Measurements from ENCODE around the gene TNFRSF14. TPM values are rescaled to one million over a fixed set of nuclear protein-coding genes. Genes with fewer than 3 reads are reported as not detected.

Gene TNFRSF14
- total and polyA plus RNA-seq, 2 of the 13 experiments (the other 11 are each of a cell fraction or from before 2014, with no cell fraction given), result 11.9 to 49.9 TPM

DNA sequence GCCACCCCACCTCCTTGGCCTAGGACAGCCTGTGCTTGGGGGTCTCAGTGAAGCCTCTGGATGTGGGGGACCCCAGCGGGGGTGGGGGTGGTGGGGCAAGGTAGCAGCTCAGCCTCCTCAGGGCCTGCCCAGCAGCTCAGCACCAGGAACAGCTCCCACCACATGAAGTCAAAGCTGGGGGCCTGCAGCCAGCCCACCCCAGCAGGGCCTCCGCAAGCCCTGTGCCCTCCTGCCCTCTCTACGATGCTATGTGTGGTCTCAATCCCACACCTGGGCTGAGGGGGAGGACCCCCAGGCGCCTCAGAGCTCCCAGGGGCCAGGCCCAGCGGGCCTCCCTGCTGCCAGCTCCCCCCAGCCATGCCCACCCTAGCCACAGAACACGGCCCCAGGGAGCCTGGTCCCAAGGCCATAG is 48.4 kb upstream of the TNFRSF14 start:
- WGBS (ENCODE audit: low lambda C conversion rate), result no CpG with 5 or more reads among the region's 6 CpGs
- no peaks in the 10 kb centered on the region for H3K79me2 ChIP-seq (ENCODE audit: insufficient read depth, low read length)
- no peak overlapping the region for H3K27ac ChIP-seq (ENCODE audit: extremely low read length, insufficient read depth, low read length)
- ATAC-seq, result no peak
- FAIRE-seq, result no peak
- H3K4me3 ChIP-seq (replicated peaks in 1 of 3; ENCODE audit: insufficient read depth in 1 of 3, low read depth in 2 of 3, low read length in 3 of 3), result no peak overlapping the region
- TF ChIP-seq ZNF496 (CRISPR knock-in tag; IDR thresholded peaks at IDR 0.05; ENCODE audit: insufficient replicate concordance) (no peak), RBFOX2 (IDR thresholded peaks at IDR 0.05; ENCODE audit: low read depth, low read length) (0 out of 2 replicates have a peak, but pooled peaks have one; percentile 24), NR2F1 (CRISPR knock-in tag; IDR thresholded peaks at IDR 0.05) (no peak), YEATS2 (CRISPR knock-in tag; IDR thresholded peaks at IDR 0.05; ENCODE audit: borderline replicate concordance) (no peak), ZC3H13 (CRISPR knock-in tag; IDR thresholded peaks at IDR 0.05) (peak; percentile 71; the same call in 1 of the 2 replicates)
- intact Hi-C loops (cut with micrococcal nuclease; ENCODE audit: unreplicated experiment) (no loop called here), in situ Hi-C loops (cut with HindIII; ENCODE audit: extremely low pct_ligation_motif_present, low pct_unique_long_range_greater_than_20kb) (loop anchor here (25.0 kb wide), 1 partner anchor 320 kb away; the partner anchor contains the start of gene FAAP20)
- CTCF ChIA-PET (ENCODE audit: low intra/inter-chr PET ratio, low total read pairs), result no interaction called here
- no TSS peak for BruUV-seq (replicated peaks)
- no peak overlapping the region for H2AFZ ChIP-seq (ENCODE audit: low read length)
- peaks cover 11 to 30% of the 10 kb centered on the region in 2 experiments for H3K27me3 ChIP-seq (ENCODE audit: control insufficient read depth in 1 of 2, insufficient read depth in 2 of 2, low read length in 2 of 2)
- no peak overlapping the region for H3K9ac ChIP-seq (ENCODE audit: insufficient read depth, low read depth, low read length)
- H3K4me1 ChIP-seq (ENCODE audit: insufficient read depth, low read length), result no peaks in the 10 kb centered on the region
- H3K36me3 ChIP-seq (replicated peaks in 1 of 2; ENCODE audit: control insufficient read depth in 1 of 2, insufficient read depth in 2 of 2, low read length in 2 of 2), result peaks cover 11 to 31% of the 10 kb centered on the region in 2 experiments
- H3K9me3 ChIP-seq (ENCODE audit: low read length), result no peaks in the 10 kb centered on the region
- no peak overlapping the region for H3K4me2 ChIP-seq (ENCODE audit: low read depth, low read length)
- POLR2A ChIA-PET, result no interaction called here
- no peak for DNase-seq (ENCODE audit: low spot score)
- H4K20me1 ChIP-seq (ENCODE audit: insufficient read depth, low read length), result no peaks in the 10 kb centered on the region

DNA sequence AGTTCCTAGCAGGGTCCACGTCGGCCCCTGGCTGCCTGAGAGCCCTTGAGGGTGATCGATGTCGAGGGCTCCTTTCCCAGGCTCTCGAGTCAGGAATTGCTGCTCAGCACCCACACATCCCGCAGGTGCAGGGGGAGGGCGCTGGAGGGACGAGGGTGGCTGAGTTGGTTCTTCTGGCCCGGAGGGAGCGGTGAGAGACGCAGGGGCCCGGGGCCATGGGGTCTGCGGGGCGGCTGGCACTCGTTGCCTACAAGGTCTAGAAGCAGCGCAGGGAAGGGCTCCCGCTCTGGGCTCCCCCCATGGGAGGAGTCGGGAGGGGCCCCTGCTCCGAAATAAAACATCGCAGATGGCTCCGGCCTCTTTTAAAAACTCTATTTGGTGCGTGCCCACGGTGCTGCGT is 48.0 kb upstream of the TNFRSF14 start:
- Histone ChIP-seq H3K4me3 (replicated peaks in 1 of 3; ENCODE audit: insufficient read depth in 1 of 3, low read depth in 2 of 3, low read length in 3 of 3) (no peak overlapping the region), H3K9ac (ENCODE audit: insufficient read depth, low read depth, low read length) (no peak overlapping the region), H3K79me2 (ENCODE audit: insufficient read depth, low read length) (no peaks in the 10 kb centered on the region), H3K4me2 (ENCODE audit: low read depth, low read length) (no peak overlapping the region), H2AFZ (ENCODE audit: low read length) (no peak overlapping the region), H4K20me1 (ENCODE audit: insufficient read depth, low read length) (no peaks in the 10 kb centered on the region), H3K36me3 (replicated peaks in 1 of 2; ENCODE audit: control insufficient read depth in 1 of 2, insufficient read depth in 2 of 2, low read length in 2 of 2) (peaks cover 13 to 31% of the 10 kb centered on the region in 2 experiments), H3K4me1 (ENCODE audit: insufficient read depth, low read length) (no peaks in the 10 kb centered on the region), H3K27ac (ENCODE audit: extremely low read length, insufficient read depth, low read length) (no peak overlapping the region), H3K9me3 (ENCODE audit: low read length) (no peaks in the 10 kb centered on the region), H3K27me3 (ENCODE audit: control insufficient read depth in 1 of 2, insufficient read depth in 2 of 2, low read length in 2 of 2) (peaks cover 10 to 25% of the 10 kb centered on the region in 2 experiments)
- TF ChIP-seq U2AF1 (optimal IDR thresholded peaks at IDR 0.05; ENCODE audit: low read depth, low read length), result no peak
- no peak for TF ChIP-seq MAFG (CRISPR knock-in tag; IDR thresholded peaks at IDR 0.05)
- no peak for TF ChIP-seq ETV6 (CRISPR knock-in tag; conservative IDR thresholded peaks at IDR 0.05)
- no peak for TF ChIP-seq RFXANK (CRISPR knock-in tag; IDR thresholded peaks at IDR 0.05)
- FAIRE-seq, result no peak
- POLR2A ChIA-PET, result no interaction called here
- CTCF ChIA-PET (ENCODE audit: low intra/inter-chr PET ratio, low total read pairs), result no interaction called here
- BruUV-seq (replicated peaks), result no TSS peak
- ATAC-seq, result no peak
- DNase-seq (ENCODE audit: low spot score), result no peak
- intact Hi-C loops (cut with micrococcal nuclease; ENCODE audit: unreplicated experiment) (no loop called here), in situ Hi-C loops (cut with HindIII; ENCODE audit: extremely low pct_ligation_motif_present, low pct_unique_long_range_greater_than_20kb) (loop anchor here (25.0 kb wide), 1 partner anchor 321 kb away; the partner anchor contains the start of gene FAAP20)
- WGBS (ENCODE audit: low lambda C conversion rate), result 98% methylated on average over 20 of the region's 24 CpGs

Measured in HepG2 (cell line).